HepG2 (cell line): Measurements from ENCODE around the gene E2F1. TPM values are rescaled to one million over a fixed set of nuclear protein-coding genes. Genes with fewer than 3 reads are reported as not detected.

Experiments
- BCL3 ChIP-seq: sonication (generic); formaldehyde crosslinking; IDR thresholded peaks from 2 replicates; pipeline ENCODE4 v1.5.1; 2020; ENCODE audit warnings: mild to moderate bottlenecking, missing genetic modification reagents, moderate library complexity
- BHLHE40 ChIP-seq: IDR thresholded peaks from 2 replicates; pipeline ENCODE4 v1.6.1; 2011; ENCODE audit warnings: low read length, improper control_type of control experiment
- CAMTA2 ChIP-seq: sonication (generic); formaldehyde crosslinking; IDR thresholded peaks from 2 replicates; pipeline ENCODE4 v1.4.0; 2020; ENCODE audit warnings: mild to moderate bottlenecking, missing genetic modification reagents, borderline replicate concordance
- CHCHD3 ChIP-seq: sonication (generic); formaldehyde crosslinking; IDR thresholded peaks from 2 replicates; pipeline ENCODE4 v1.8.0; 2022; ENCODE audit warnings: mild to moderate bottlenecking, missing genetic modification reagents, moderate library complexity
- FOXP1 ChIP-seq, 2 experiments: fragments of 450-650 bp in 1 of 2; IDR thresholded peaks; 2 replicates each; pipeline ENCODE4 v1.6.1; 2017 to 2018; ENCODE audit warnings: antibody characterized with exemption in 1 of 2
- HNF4A ChIP-seq: sonication (generic); formaldehyde crosslinking; IDR thresholded peaks from 2 replicates; pipeline ENCODE4 v1.4.0; 2020; ENCODE audit warnings: missing genetic modification reagents
- MED13 ChIP-seq: sonication (generic); formaldehyde crosslinking; IDR thresholded peaks from 2 replicates; pipeline ENCODE4 v1.5.0; 2020; ENCODE audit warnings: missing genetic modification reagents
- MTA3 ChIP-seq: sonication (generic); formaldehyde crosslinking; IDR thresholded peaks from 2 replicates; pipeline ENCODE4 v1.4.0; 2020; ENCODE audit warnings: missing genetic modification reagents
- NCOR1 ChIP-seq: fragments of 200-600 bp; sonication (generic); IDR thresholded peaks from 2 replicates; pipeline ENCODE4 v1.7.0; 2017; ENCODE audit warnings: antibody characterized with exemption, low read length, borderline replicate concordance
- NR0B2 ChIP-seq: sonication (generic); formaldehyde crosslinking; IDR thresholded peaks from 2 replicates; pipeline ENCODE4 v1.4.0; 2020; ENCODE audit warnings: mild to moderate bottlenecking, missing genetic modification reagents
- ONECUT2 ChIP-seq: sonication (generic); formaldehyde crosslinking; IDR thresholded peaks from 2 replicates; pipeline ENCODE4 v1.4.0; 2020; ENCODE audit warnings: missing genetic modification reagents
- STAG1 ChIP-seq: sonication (generic); formaldehyde crosslinking; IDR thresholded peaks from 2 replicates; pipeline ENCODE4 v1.4.0; 2020; ENCODE audit warnings: missing genetic modification reagents
- ZBTB33 ChIP-seq: sonication (generic); formaldehyde crosslinking; IDR thresholded peaks from 2 replicates; pipeline ENCODE4 v1.4.0; 2020; ENCODE audit warnings: missing genetic modification reagents
- ZMAT5 ChIP-seq: sonication (generic); formaldehyde crosslinking; IDR thresholded peaks from 2 replicates; pipeline ENCODE4 v1.5.0; 2020; ENCODE audit warnings: mild to moderate bottlenecking, low read depth, missing genetic modification reagents, borderline replicate concordance
- ZNF230 ChIP-seq: sonication (generic); formaldehyde crosslinking; IDR thresholded peaks from 2 replicates; pipeline ENCODE4 v1.4.0; 2020; ENCODE audit warnings: mild to moderate bottlenecking, missing genetic modification reagents
- ZNF263 ChIP-seq: sonication (generic); formaldehyde crosslinking; IDR thresholded peaks from 2 replicates; pipeline ENCODE4 v1.4.0; 2020; ENCODE audit warnings: missing genetic modification reagents
- ZNF276 ChIP-seq: sonication (generic); formaldehyde crosslinking; IDR thresholded peaks from 2 replicates; pipeline ENCODE4 v1.4.0; 2020; ENCODE audit warnings: mild to moderate bottlenecking, low read depth, missing genetic modification reagents
- ZNF30 ChIP-seq: sonication (generic); formaldehyde crosslinking; IDR thresholded peaks from 2 replicates; pipeline ENCODE4 v1.5.0; 2020; ENCODE audit warnings: mild to moderate bottlenecking, missing genetic modification reagents
- ZNF451 ChIP-seq: sonication (generic); formaldehyde crosslinking; IDR thresholded peaks from 2 replicates; pipeline ENCODE4 v1.5.0; 2020; ENCODE audit warnings: mild to moderate bottlenecking, missing genetic modification reagents
- ZNF468 ChIP-seq: sonication (generic); formaldehyde crosslinking; IDR thresholded peaks from 2 replicates; pipeline ENCODE4 v1.8.0; 2022; ENCODE audit warnings: mild to moderate bottlenecking, moderate library complexity, missing genetic modification reagents
- ZNF597 ChIP-seq: sonication (generic); formaldehyde crosslinking; IDR thresholded peaks from 2 replicates; pipeline ENCODE4 v1.5.0; 2020; ENCODE audit warnings: missing genetic modification reagents
- ZNF839 ChIP-seq: sonication (generic); formaldehyde crosslinking; IDR thresholded peaks from 2 replicates; pipeline ENCODE4 v1.4.0; 2020; ENCODE audit warnings: missing genetic modification reagents, mild to moderate bottlenecking, borderline replicate concordance
- polyA plus RNA-seq, 8 experiments: library from polyadenylated mRNA; depleted of rRNA in 3 of 8; stranded (reverse) in 7 of 8; unstranded in 1 of 8; fragments of >200 nt; fragmentation: Illumina TruSeq in 4 of 8; extraction: Trizol in 4 of 8; gene quantifications; 2 replicates each; pipeline versions ENCODE4 v1.2.1 to v1.2.3, GENCODE V29; 2011 to 2016; ENCODE audit warnings: low read depth in 4 of 8, missing spikeins in 1 of 8, mixed read lengths in 1 of 8; ENCODE audit not compliant: insufficient read depth in 1 of 8
- total RNA-seq, 5 experiments: library from RNA; depleted of rRNA; stranded (reverse); fragments of >200 nt; fragmentation: Illumina TruSeq; extraction: Trizol; gene quantifications; 2 replicates each; pipeline ENCODE4 v1.2.3, GENCODE V29; 2016; ENCODE audit warnings: low read depth in 1 of 5

Gene E2F1
- total and polyA plus RNA-seq, 2 of the 13 experiments (the other 11 are each of a cell fraction or from before 2014, with no cell fraction given) = 25.5 to 39.4 TPM

- no peak for TF ChIP-seq CHCHD3
- TF ChIP-seq CAMTA2 = 0 out of 2 replicates have a peak, but pooled peaks have one; percentile 33
- TF ChIP-seq MED13 (CRISPR knock-in tag) = no peak
- TF ChIP-seq ZNF451 (CRISPR knock-in tag) = no peak
- peak; percentile 86 for TF ChIP-seq BCL3 (CRISPR knock-in tag)
- peak; percentile 58 for TF ChIP-seq ZBTB33 (CRISPR knock-in tag)
- no peak for TF ChIP-seq FOXP1 (IDR thresholded peaks at IDR 0.05)
- TF ChIP-seq FOXP1 (CRISPR knock-in tag; IDR thresholded peaks at IDR 0.05) = peak; percentile 74; the same call in 1 of the 2 replicates
- TF ChIP-seq ZNF839 (CRISPR knock-in tag) = 0 out of 2 replicates have a peak, but pooled peaks have one; percentile 43
- TF ChIP-seq ZNF263 (CRISPR knock-in tag) = peak; percentile 62; the same call in 1 of the 2 replicates
- TF ChIP-seq ZNF230 (CRISPR knock-in tag) = no peak
- no peak for TF ChIP-seq NR0B2 (CRISPR knock-in tag)
- TF ChIP-seq ZMAT5 (CRISPR knock-in tag) = no peak; the same call in 1 of the 2 replicates
- TF ChIP-seq ONECUT2 (CRISPR knock-in tag) = peak; percentile 59; the same call in 1 of the 2 replicates
- no peak for TF ChIP-seq BHLHE40
- peak; percentile 95 for TF ChIP-seq HNF4A (CRISPR knock-in tag)
- no peak for TF ChIP-seq ZNF597
- no peak for TF ChIP-seq ZNF30 (CRISPR knock-in tag)
- TF ChIP-seq ZNF468 (CRISPR knock-in tag) = no peak
- TF ChIP-seq STAG1 = peak; percentile 10; the same call in 1 of the 2 replicates
- TF ChIP-seq MTA3 = no peak
- TF ChIP-seq ZNF276 = no peak
- TF ChIP-seq NCOR1 = peak; percentile 83; the same call in 1 of the 2 replicates
Observed at GRCh38 chr20:33701629-33702450, 15.7 kb upstream of the E2F1 start (continued).
